ENCODE measurements around the gene RBM19.

RBM19 gene

DNA sequence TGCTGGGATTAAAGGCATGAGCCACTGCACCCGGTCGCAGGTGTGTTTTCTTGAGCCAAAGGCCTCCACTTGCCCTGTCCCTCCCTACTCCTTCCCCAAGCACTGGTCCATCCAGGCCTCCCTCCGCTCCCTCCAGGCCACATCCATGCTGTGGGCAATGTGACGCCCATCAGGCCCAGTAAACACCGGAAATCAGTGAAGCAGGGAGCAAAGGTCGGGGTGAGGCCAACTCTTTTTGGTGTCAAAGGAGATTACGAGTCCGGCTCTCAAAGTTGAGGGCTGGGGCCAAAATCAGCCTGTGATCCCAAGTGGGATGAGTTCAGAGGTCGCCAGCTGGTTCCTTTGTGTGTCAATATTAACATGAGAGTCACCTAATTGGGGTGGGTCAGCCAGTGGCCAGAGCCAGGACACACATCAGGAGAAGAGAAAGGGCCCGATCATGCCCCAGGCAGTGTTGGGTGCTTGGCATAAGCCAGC lies 195.7 kb downstream of the RBM19 start:
- Histone ChIP-seq H3K27me3 (replicated peaks in 2 of 5; ENCODE audit: control insufficient read depth in 4 of 5, insufficient read depth in 5 of 5, low read length in 4 of 5) (peaks cover 0 to 11% (median 5%) of the 10 kb centered on the region in 5 experiments), H3K4me1 (ENCODE audit: control extremely low read depth in 1 of 4, control insufficient read depth in 4 of 4, insufficient read depth in 4 of 4, low read length in 3 of 4) (no peaks in the 10 kb centered on the region), H3K9me3 (ENCODE audit: control extremely low read depth in 1 of 5, control insufficient read depth in 4 of 5, insufficient read depth in 2 of 5, low read depth in 1 of 5, low read length in 4 of 5) (no peaks in the 10 kb centered on the region), H3K4me3 (ENCODE audit: control insufficient read depth in 1 of 7, extremely low read depth in 1 of 7, insufficient read depth in 4 of 7, low read depth in 2 of 7, low read length in 6 of 7) (no peak overlapping the region), H3K36me3 (ENCODE audit: control insufficient read depth in 4 of 4, insufficient read depth in 4 of 4, low read length in 3 of 4) (no peaks in the 10 kb centered on the region), H3K27ac (ENCODE audit: insufficient read depth in 1 of 2, low read depth in 1 of 2, low read length in 2 of 2, poor library complexity in 1 of 2, severe bottlenecking in 2 of 2) (no peak overlapping the region)
- POLR2A ChIA-PET: no interaction called here
- CTCF ChIA-PET: no interaction called here
- WGBS (ENCODE audit: insufficient coverage): 94% methylated on average over 7 of the region's 10 CpGs
- DNase-seq: no peak

DNA sequence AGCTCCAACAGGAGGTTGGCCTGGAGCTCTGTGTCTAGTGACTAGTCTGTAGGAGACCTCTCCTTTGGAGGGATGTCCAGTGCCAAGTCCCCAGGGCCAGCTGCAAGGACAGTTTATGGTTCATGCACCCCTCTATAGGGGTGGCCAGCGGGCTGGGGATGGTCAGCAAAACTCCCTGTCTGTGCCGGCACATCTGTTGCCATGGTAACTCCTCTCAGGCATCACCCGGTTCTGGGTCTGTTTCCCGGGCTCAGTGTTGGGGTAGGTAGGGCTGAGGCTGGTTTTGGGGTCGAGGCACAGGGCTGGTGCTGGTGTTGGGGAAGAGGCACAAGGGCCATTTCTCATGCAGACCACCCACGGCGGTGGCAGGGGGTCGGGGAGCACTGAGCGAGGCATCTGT lies 196.8 kb downstream of the RBM19 start:
- no peaks in the 10 kb centered on the region for H3K36me3 ChIP-seq (ENCODE audit: control insufficient read depth in 4 of 4, insufficient read depth in 4 of 4, low read length in 3 of 4)
- CTCF ChIA-PET: no interaction called here
- no peak overlapping the region for H3K4me3 ChIP-seq (ENCODE audit: control insufficient read depth in 1 of 7, extremely low read depth in 1 of 7, insufficient read depth in 4 of 7, low read depth in 2 of 7, low read length in 6 of 7)
- no peak overlapping the region for H3K27ac ChIP-seq (ENCODE audit: insufficient read depth in 1 of 2, low read depth in 1 of 2, low read length in 2 of 2, poor library complexity in 1 of 2, severe bottlenecking in 2 of 2)
- H3K27me3 ChIP-seq (replicated peaks in 2 of 5; ENCODE audit: control insufficient read depth in 4 of 5, insufficient read depth in 5 of 5, low read length in 4 of 5): peaks cover 0 to 16% (median 5%) of the 10 kb centered on the region in 5 experiments
- POLR2A ChIA-PET: no interaction called here
- H3K4me1 ChIP-seq (ENCODE audit: control extremely low read depth in 1 of 4, control insufficient read depth in 4 of 4, insufficient read depth in 4 of 4, low read length in 3 of 4): no peaks in the 10 kb centered on the region
- 81% methylated on average over 9 of the region's 9 CpGs for WGBS (ENCODE audit: insufficient coverage)
- DNase-seq: no peak
- no peaks in the 10 kb centered on the region for H3K9me3 ChIP-seq (ENCODE audit: control extremely low read depth in 1 of 5, control insufficient read depth in 4 of 5, insufficient read depth in 2 of 5, low read depth in 1 of 5, low read length in 4 of 5)

GRCh38 chr12:113768850-113769249 lies 197.3 kb downstream of the RBM19 start:
- Histone ChIP-seq H3K27me3 (replicated peaks in 2 of 5; ENCODE audit: control insufficient read depth in 4 of 5, insufficient read depth in 5 of 5, low read length in 4 of 5) (peaks cover 0 to 20% (median 5%) of the 10 kb centered on the region in 5 experiments), H3K36me3 (ENCODE audit: control insufficient read depth in 4 of 4, insufficient read depth in 4 of 4, low read length in 3 of 4) (no peaks in the 10 kb centered on the region), H3K9me3 (ENCODE audit: control extremely low read depth in 1 of 5, control insufficient read depth in 4 of 5, insufficient read depth in 2 of 5, low read depth in 1 of 5, low read length in 4 of 5) (no peaks in the 10 kb centered on the region), H3K4me1 (ENCODE audit: control extremely low read depth in 1 of 4, control insufficient read depth in 4 of 4, insufficient read depth in 4 of 4, low read length in 3 of 4) (no peaks in the 10 kb centered on the region), H3K27ac (ENCODE audit: insufficient read depth in 1 of 2, low read depth in 1 of 2, low read length in 2 of 2, poor library complexity in 1 of 2, severe bottlenecking in 2 of 2) (no peak overlapping the region), H3K4me3 (ENCODE audit: control insufficient read depth in 1 of 7, extremely low read depth in 1 of 7, insufficient read depth in 4 of 7, low read depth in 2 of 7, low read length in 6 of 7) (no peak overlapping the region)
- 69% methylated on average over 2 of the region's 6 CpGs for WGBS (ENCODE audit: insufficient coverage)
- POLR2A ChIA-PET: no interaction called here
- CTCF ChIA-PET: no interaction called here
- no peak for DNase-seq

GRCh38 chr12:113766879-113767878 lies 198.9 kb downstream of the RBM19 start:
- no peak for DNase-seq
- H3K9me3 ChIP-seq (ENCODE audit: control extremely low read depth in 1 of 5, control insufficient read depth in 4 of 5, insufficient read depth in 2 of 5, low read depth in 1 of 5, low read length in 4 of 5): no peaks in the 10 kb centered on the region
- H3K27me3 ChIP-seq (replicated peaks in 2 of 5; ENCODE audit: control insufficient read depth in 4 of 5, insufficient read depth in 5 of 5, low read length in 4 of 5): peaks cover 0 to 36% (median 10%) of the 10 kb centered on the region in 5 experiments
- WGBS (ENCODE audit: insufficient coverage): 77% methylated on average over 9 of the region's 10 CpGs
- H3K36me3 ChIP-seq (ENCODE audit: control insufficient read depth in 4 of 4, insufficient read depth in 4 of 4, low read length in 3 of 4): no peaks in the 10 kb centered on the region
- H3K27ac ChIP-seq (ENCODE audit: insufficient read depth in 1 of 2, low read depth in 1 of 2, low read length in 2 of 2, poor library complexity in 1 of 2, severe bottlenecking in 2 of 2): no peak overlapping the region
- ChIA-PET POLR2A (no interaction called here), CTCF (interaction anchor here (0.8 kb wide), 1 partner anchor 305 kb away, joined by 4 read pairs; no protein-coding TSS in a partner anchor)
- H3K4me1 ChIP-seq (ENCODE audit: control extremely low read depth in 1 of 4, control insufficient read depth in 4 of 4, insufficient read depth in 4 of 4, low read length in 3 of 4): no peaks in the 10 kb centered on the region
- no peak overlapping the region for H3K4me3 ChIP-seq (ENCODE audit: control insufficient read depth in 1 of 7, extremely low read depth in 1 of 7, insufficient read depth in 4 of 7, low read depth in 2 of 7, low read length in 6 of 7)

Measured in common myeloid progenitor, CD34-positive (primary cell).